Testis (tissue), 3 donors: Measurements from ENCODE around the gene ZNF527. TPM values are rescaled to one million over a fixed set of nuclear protein-coding genes. Genes with fewer than 3 reads are reported as not detected.

Source experiments
- DNase-seq: peaks from one replicate; pipeline ENCODE4 v3.0.0-alpha.2; 2019
- H3K27ac ChIP-seq, 2 donors: fragments of 200-600 bp; sonication (generic); one replicate each; pipeline ENCODE4 v1.5.1; 2019
- H3K27me3 ChIP-seq: fragments of 200-600 bp; sonication (generic); one replicate; pipeline ENCODE4 v1.5.1; 2019
- H3K36me3 ChIP-seq: fragments of 200-600 bp; sonication (generic); one replicate; pipeline ENCODE4 v1.5.1; 2017; ENCODE audit warnings: low read depth; ENCODE audit errors: missing control alignments
- H3K4me1 ChIP-seq: fragments of 200-600 bp; sonication (generic); one replicate; pipeline ENCODE4 v1.5.1; 2019
- H3K4me3 ChIP-seq, 2 donors: fragments of 200-600 bp; sonication (generic); one replicate each; pipeline ENCODE4 v1.5.1; 2017 to 2019
- H3K9me3 ChIP-seq: fragments of 200-600 bp; sonication (generic); one replicate; pipeline ENCODE4 v1.5.1; 2017
- POLR2A ChIP-seq: fragments of 450-650 bp; IDR thresholded peaks from one replicate; pipeline ENCODE4 v1.6.1; 2017; ENCODE audit warnings: antibody characterized with exemption, mild to moderate bottlenecking, moderate library complexity
- WGBS, 2 donors: methylation state at CpG; one replicate each; pipeline ENCODE4 v1.1.5; 2018; 5-methylcytosine and 5-hydroxymethylcytosine counted together
- intact Hi-C: fragments of 100-400 bp; cut with DNase I; formaldehyde crosslinking; loops from one replicate; pipeline ENCODE4 v1.15.1; 2023; ENCODE audit warnings: low total_unique reads
- polyA plus RNA-seq: library from polyadenylated mRNA; stranded (reverse); fragments of 350-450 nt; fragmentation: Illumina TruSeq; extraction: RNeasy Lipid Tissue Mini Kit (QIAGEN cat#74804); gene quantifications from one replicate; pipeline ENCODE4 v1.2.3, GENCODE V29; 2014; ENCODE audit warnings: low read depth, low replicate concordance; ENCODE audit not compliant: insufficient read depth
- total RNA-seq, 2 donors: library from RNA; depleted of rRNA; stranded (reverse); fragments of >200 nt; gene quantifications; one replicate each; pipeline ENCODE4 v1.2.3, GENCODE V29; 2016
- TF ChIP-seq, protein P1 (sequence below), 3 experiments: fragments of 450-650 bp in 2 of 3; fragments of 200-600 bp in 1 of 3; sonication (generic) in 1 of 3; IDR thresholded peaks; one replicate each; pipeline ENCODE4 v1.5.1; 2016 to 2019; ENCODE audit warnings: antibody characterized with exemption in 3 of 3, mild to moderate bottlenecking in 2 of 3, moderate library complexity in 1 of 3

ZNF527 gene
- total and polyA plus RNA-seq, 3 donors from 2014 or later: 6.8 to 22.5 (median 19.4) TPM

GRCh38 chr19:37413313-37414084, 42.6 kb downstream of the ZNF527 start:
- Histone ChIP-seq H3K36me3 (peaks cover 5% of the 10 kb centered on the region), H3K9me3 (no peaks in the 10 kb centered on the region)

More at GRCh38 chr19:37413313-37414084, 42.6 kb downstream of the ZNF527 start:
- no peak overlapping the region for H3K4me3 ChIP-seq
- 96 to 97% methylated on average over 1 of the region's 1 CpG for WGBS, 2 donors
- DNase-seq: no peak
- intact Hi-C loops: no loop called here
- no peaks in the 10 kb centered on the region for H3K4me1 ChIP-seq
- no peaks in the 10 kb centered on the region for H3K27me3 ChIP-seq
- no peak overlapping the region for H3K27ac ChIP-seq
- TF ChIP-seq, protein P1, sequence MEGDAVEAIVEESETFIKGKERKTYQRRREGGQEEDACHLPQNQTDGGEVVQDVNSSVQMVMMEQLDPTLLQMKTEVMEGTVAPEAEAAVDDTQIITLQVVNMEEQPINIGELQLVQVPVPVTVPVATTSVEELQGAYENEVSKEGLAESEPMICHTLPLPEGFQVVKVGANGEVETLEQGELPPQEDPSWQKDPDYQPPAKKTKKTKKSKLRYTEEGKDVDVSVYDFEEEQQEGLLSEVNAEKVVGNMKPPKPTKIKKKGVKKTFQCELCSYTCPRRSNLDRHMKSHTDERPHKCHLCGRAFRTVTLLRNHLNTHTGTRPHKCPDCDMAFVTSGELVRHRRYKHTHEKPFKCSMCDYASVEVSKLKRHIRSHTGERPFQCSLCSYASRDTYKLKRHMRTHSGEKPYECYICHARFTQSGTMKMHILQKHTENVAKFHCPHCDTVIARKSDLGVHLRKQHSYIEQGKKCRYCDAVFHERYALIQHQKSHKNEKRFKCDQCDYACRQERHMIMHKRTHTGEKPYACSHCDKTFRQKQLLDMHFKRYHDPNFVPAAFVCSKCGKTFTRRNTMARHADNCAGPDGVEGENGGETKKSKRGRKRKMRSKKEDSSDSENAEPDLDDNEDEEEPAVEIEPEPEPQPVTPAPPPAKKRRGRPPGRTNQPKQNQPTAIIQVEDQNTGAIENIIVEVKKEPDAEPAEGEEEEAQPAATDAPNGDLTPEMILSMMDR (IDR thresholded peaks at IDR 0.05): no peak
- TF ChIP-seq POLR2A: no peak

Other genes with a start within 250 kb of the ZNF527 start
- gene ZNF585A, start 198.4 kb upstream of the ZNF527 start, total RNA-seq: 10 to 100 TPM; 10.0 to 19.4 TPM
- gene ZNF585A, start 198.4 kb upstream of the ZNF527 start, polyA plus RNA-seq: 20.3 TPM
- 10 to 100 TPM; 22.4 to 25.4 TPM for gene ZNF585B, start 160.6 kb upstream of the ZNF527 start, total RNA-seq
- gene ZNF585B, start 160.6 kb upstream of the ZNF527 start, polyA plus RNA-seq: 13.5 TPM
- 10 to 100 TPM; 10.7 to 12.2 TPM for gene ZNF383, start 152.9 kb upstream of the ZNF527 start, total RNA-seq
- 7.4 TPM for gene ZNF383, start 152.9 kb upstream of the ZNF527 start, polyA plus RNA-seq
- gene ZNF569, start 96.3 kb downstream of the ZNF527 start, total RNA-seq: 10 to 100 TPM; 21.2 to 29.9 TPM
- 14.4 TPM for gene ZNF569, start 96.3 kb downstream of the ZNF527 start, polyA plus RNA-seq
- gene ZNF570, start 98.3 kb downstream of the ZNF527 start, total RNA-seq: 10 to 100 TPM; 14.3 to 14.6 TPM
- gene ZNF570, start 98.3 kb downstream of the ZNF527 start, polyA plus RNA-seq: 7.3 TPM
- 10 to 100 TPM; 25.6 to 33.5 TPM for gene ZNF793, start 135.8 kb downstream of the ZNF527 start, total RNA-seq
- 7.3 TPM for gene ZNF793, start 135.8 kb downstream of the ZNF527 start, polyA plus RNA-seq
- 10 to 100 TPM in 1 of 2 donors, 1 to 10 TPM in 1; 9.1 to 13.1 TPM for gene ZNF571, start 223.7 kb downstream of the ZNF527 start, total RNA-seq
- gene ZNF571, start 223.7 kb downstream of the ZNF527 start, polyA plus RNA-seq: 5.9 TPM
- 1 to 10 TPM; 3.2 to 5.0 TPM for gene ZNF540, start 223.8 kb downstream of the ZNF527 start, total RNA-seq
- 6.6 TPM for gene ZNF540, start 223.8 kb downstream of the ZNF527 start, polyA plus RNA-seq